ENCODE results near the gene CBLIF. TPM values are rescaled to one million over a fixed set of nuclear protein-coding genes. Genes with fewer than 3 reads are reported as not detected.
"Not testable (repeated sequence)": the region's sequence is repeated elsewhere in the genome, so short reads cannot be mapped to it uniquely, and the experiment has no call there.

The CBLIF gene
- total and polyA plus RNA-seq, 9 donors: 0.21 to 0.49 TPM; not detected in 7

- DNase-seq: no peak
- Histone ChIP-seq H3K9me3 (replicated peaks; ENCODE audit: control insufficient read depth, low read depth, low read length) (no peaks in the 10 kb centered on the region), H3K27ac (ENCODE audit: low read length) (no peak overlapping the region), H3K27me3 (ENCODE audit: control insufficient read depth, insufficient read depth, low read length) (no peaks in the 10 kb centered on the region), H3K36me3 (ENCODE audit: control insufficient read depth, insufficient read depth, low read length) (no peaks in the 10 kb centered on the region), H3K4me1 (ENCODE audit: control insufficient read depth, insufficient read depth, low read length) (no peaks in the 10 kb centered on the region), H3K4me3 (ENCODE audit: low read length) (no peak overlapping the region)
Measured at GRCh38 chr11:59872076-59872475, 26.8 kb upstream of the CBLIF start.

GRCh38 chr11:59867946-59868345 is 22.6 kb upstream of the CBLIF start:
- H3K4me3 ChIP-seq (ENCODE audit: low read length): no peak overlapping the region
- no peaks in the 10 kb centered on the region for H3K9me3 ChIP-seq (replicated peaks; ENCODE audit: control insufficient read depth, low read depth, low read length)
- DNase-seq: no peak
- no peaks in the 10 kb centered on the region for H3K36me3 ChIP-seq (ENCODE audit: control insufficient read depth, insufficient read depth, low read length)
- no peak overlapping the region for H3K27ac ChIP-seq (ENCODE audit: low read length)
- no peaks in the 10 kb centered on the region for H3K4me1 ChIP-seq (ENCODE audit: control insufficient read depth, insufficient read depth, low read length)
- 89% methylated on average over 1 of the region's 2 CpGs for WGBS (ENCODE audit: insufficient coverage)
- no peaks in the 10 kb centered on the region for H3K27me3 ChIP-seq (ENCODE audit: control insufficient read depth, insufficient read depth, low read length)

- no peak overlapping the region for H3K27ac ChIP-seq (ENCODE audit: low read length)
- DNase-seq: no peak
- WGBS (ENCODE audit: insufficient coverage): no CpG with 5 or more reads among the region's 1 CpG
Measured at GRCh38 chr11:59866836-59867235, 21.5 kb upstream of the CBLIF start.

GRCh38 chr11:59866397-59866796 is 21.1 kb upstream of the CBLIF start, which contains the start of gene TCN1:
TSS of gene TCN1 (minus strand) at chr11:59866487. CDS start at chr11:59866470, 17 bp downstream.
- no CpG with 5 or more reads among the region's 3 CpGs for WGBS (ENCODE audit: insufficient coverage)
- peak; percentile 19 for DNase-seq
- Histone ChIP-seq H3K4me3 (ENCODE audit: low read length) (no peak within 1 kb of the TSS), H3K9me3 (replicated peaks; ENCODE audit: control insufficient read depth, low read depth, low read length) (no peaks in the 10 kb centered on the region), H3K27me3 (ENCODE audit: control insufficient read depth, insufficient read depth, low read length) (no peaks in the 10 kb centered on the region), H3K27ac (ENCODE audit: low read length) (no peak within 1 kb of the TSS), H3K36me3 (ENCODE audit: control insufficient read depth, insufficient read depth, low read length) (no peaks in the 10 kb centered on the region), H3K4me1 (ENCODE audit: control insufficient read depth, insufficient read depth, low read length) (no peaks in the 10 kb centered on the region)

More at GRCh38 chr11:59866836-59867235, 21.5 kb upstream of the CBLIF start:
- Histone ChIP-seq H3K36me3 (ENCODE audit: control insufficient read depth, insufficient read depth, low read length) (no peaks in the 10 kb centered on the region), H3K4me1 (ENCODE audit: control insufficient read depth, insufficient read depth, low read length) (no peaks in the 10 kb centered on the region), H3K27me3 (ENCODE audit: control insufficient read depth, insufficient read depth, low read length) (no peaks in the 10 kb centered on the region), H3K4me3 (ENCODE audit: low read length) (no peak overlapping the region), H3K9me3 (replicated peaks; ENCODE audit: control insufficient read depth, low read depth, low read length) (no peaks in the 10 kb centered on the region)

GRCh38 chr11:59865031-59865430 is 19.7 kb upstream of the CBLIF start:
- no CpG with 5 or more reads among the region's 1 CpG for WGBS (ENCODE audit: insufficient coverage)
- Histone ChIP-seq H3K27me3 (ENCODE audit: control insufficient read depth, insufficient read depth, low read length) (no peaks in the 10 kb centered on the region), H3K36me3 (ENCODE audit: control insufficient read depth, insufficient read depth, low read length) (no peaks in the 10 kb centered on the region), H3K4me1 (ENCODE audit: control insufficient read depth, insufficient read depth, low read length) (no peaks in the 10 kb centered on the region), H3K4me3 (ENCODE audit: low read length) (no peak overlapping the region), H3K27ac (ENCODE audit: low read length) (no peak overlapping the region), H3K9me3 (replicated peaks; ENCODE audit: control insufficient read depth, low read depth, low read length) (no peaks in the 10 kb centered on the region)
- DNase-seq: peak; percentile 1

GRCh38 chr11:59862252-59862651 is 17.0 kb upstream of the CBLIF start:
- 50% methylated on average over 1 of the region's 3 CpGs for WGBS (ENCODE audit: insufficient coverage)
- Histone ChIP-seq H3K4me1 (ENCODE audit: control insufficient read depth, insufficient read depth, low read length) (no peaks in the 10 kb centered on the region), H3K27me3 (ENCODE audit: control insufficient read depth, insufficient read depth, low read length) (no peaks in the 10 kb centered on the region), H3K27ac (ENCODE audit: low read length) (no peak overlapping the region), H3K36me3 (ENCODE audit: control insufficient read depth, insufficient read depth, low read length) (no peaks in the 10 kb centered on the region), H3K9me3 (replicated peaks; ENCODE audit: control insufficient read depth, low read depth, low read length) (no peaks in the 10 kb centered on the region), H3K4me3 (ENCODE audit: low read length) (no peak overlapping the region)
- DNase-seq: no peak

- no peak for DNase-seq
- Histone ChIP-seq H3K4me1 (ENCODE audit: control insufficient read depth, insufficient read depth, low read length) (no peaks in the 10 kb centered on the region), H3K9me3 (replicated peaks; ENCODE audit: control insufficient read depth, low read depth, low read length) (no peaks in the 10 kb centered on the region), H3K4me3 (ENCODE audit: low read length) (no peak overlapping the region), H3K27ac (ENCODE audit: low read length) (no peak overlapping the region), H3K36me3 (ENCODE audit: control insufficient read depth, insufficient read depth, low read length) (no peaks in the 10 kb centered on the region), H3K27me3 (ENCODE audit: control insufficient read depth, insufficient read depth, low read length) (no peaks in the 10 kb centered on the region)
Measured at GRCh38 chr11:59859673-59860072, 14.4 kb upstream of the CBLIF start.

- no peak for DNase-seq
- Histone ChIP-seq H3K9me3 (replicated peaks; ENCODE audit: control insufficient read depth, low read depth, low read length) (no peaks in the 10 kb centered on the region), H3K27me3 (ENCODE audit: control insufficient read depth, insufficient read depth, low read length) (no peaks in the 10 kb centered on the region), H3K4me1 (ENCODE audit: control insufficient read depth, insufficient read depth, low read length) (no peaks in the 10 kb centered on the region), H3K27ac (ENCODE audit: low read length) (no peak overlapping the region), H3K36me3 (ENCODE audit: control insufficient read depth, insufficient read depth, low read length) (no peaks in the 10 kb centered on the region), H3K4me3 (ENCODE audit: low read length) (no peak overlapping the region)
- WGBS (ENCODE audit: insufficient coverage): 50% methylated on average over 2 of the region's 10 CpGs
Measured at GRCh38 chr11:59857439-59858434, 12.4 kb upstream of the CBLIF start.

GRCh38 chr11:59854871-59855270 is 9.6 kb upstream of the CBLIF start:
- Histone ChIP-seq H3K4me3 (ENCODE audit: low read length) (no peak overlapping the region), H3K27ac (ENCODE audit: low read length) (no peak overlapping the region), H3K4me1 (ENCODE audit: control insufficient read depth, insufficient read depth, low read length) (no peaks in the 10 kb centered on the region), H3K27me3 (ENCODE audit: control insufficient read depth, insufficient read depth, low read length) (no peaks in the 10 kb centered on the region), H3K36me3 (ENCODE audit: control insufficient read depth, insufficient read depth, low read length) (no peaks in the 10 kb centered on the region), H3K9me3 (replicated peaks; ENCODE audit: control insufficient read depth, low read depth, low read length) (no peaks in the 10 kb centered on the region)
- no peak for DNase-seq
- WGBS (ENCODE audit: insufficient coverage): no CpG with 5 or more reads among the region's 2 CpGs

GRCh38 chr11:59851416-59851815 is 6.1 kb upstream of the CBLIF start:
- H3K9me3 ChIP-seq (replicated peaks; ENCODE audit: control insufficient read depth, low read depth, low read length); H3K27me3 ChIP-seq (ENCODE audit: control insufficient read depth, insufficient read depth, low read length); H3K27ac ChIP-seq (ENCODE audit: low read length); H3K4me3 ChIP-seq (ENCODE audit: low read length); H3K36me3 ChIP-seq (ENCODE audit: control insufficient read depth, insufficient read depth, low read length); H3K4me1 ChIP-seq (ENCODE audit: control insufficient read depth, insufficient read depth, low read length); DNase-seq: not testable (repeated sequence)
- WGBS (ENCODE audit: insufficient coverage): 100% methylated on average over 1 of the region's 5 CpGs

Data from muscle of leg (tissue), 11 donors.